NB4 (cell line): ENCODE results near the gene TMEM50B.
A peak's percentile ranks its signal among the peaks of the same experiment; 100 is the strongest.

Experiments used
- DNase-seq: peaks from one replicate; pipeline ENCODE4 v3.0.0; 2010; ENCODE audit warnings: low read depth
- H3K4me3 ChIP-seq: one replicate; pipeline ENCODE4 v1.5.1; 2011; ENCODE audit warnings: mild to moderate bottlenecking, low read depth, low read length, moderate library complexity
- CTCF ChIP-seq: IDR thresholded peaks from one replicate; pipeline ENCODE4 v1.5.1; 2012; ENCODE audit warnings: low read depth, low read length
- MAX ChIP-seq: IDR thresholded peaks from 2 replicates; pipeline ENCODE4 v1.6.1; 2011; ENCODE audit warnings: low read depth, low read length
- MYC ChIP-seq: IDR thresholded peaks from 2 replicates; pipeline ENCODE4 v1.6.1; 2011; ENCODE audit warnings: low read depth, low read length
- POLR2A ChIP-seq: IDR thresholded peaks from 2 replicates; pipeline ENCODE4 v1.6.1; 2011; ENCODE audit warnings: mild to moderate bottlenecking; ENCODE audit not compliant: insufficient read length; ENCODE audit errors: extremely low read depth

The TMEM50B gene

GRCh38 chr21:33481314-33481943, 1.7 kb upstream of the TMEM50B start:
- H3K4me3 ChIP-seq, result no peak overlapping the region
- DNase-seq, result no peak
- TF ChIP-seq MAX (no peak), CTCF (no peak), MYC (no peak), POLR2A (no peak)

GRCh38 chr21:33480481-33481103, 818 bp upstream of the TMEM50B start:
- TF ChIP-seq POLR2A (no peak), MYC (no peak), MAX (no peak), CTCF (no peak)
- peak overlapping the region; percentile 73 for H3K4me3 ChIP-seq
- no peak for DNase-seq

- peak; percentile 62 for DNase-seq
- TF ChIP-seq MYC, result no peak
- no peak for TF ChIP-seq CTCF
- TF ChIP-seq POLR2A, result no peak
- no peak for TF ChIP-seq MAX
- H3K4me3 ChIP-seq, result peak overlapping the region; percentile 80
Observed at GRCh38 chr21:33478935-33479678, 667 bp downstream of the TMEM50B start.

- peak overlapping the region; percentile 80 for H3K4me3 ChIP-seq
- TF ChIP-seq CTCF, result no peak
- no peak for TF ChIP-seq MYC
- TF ChIP-seq MAX, result no peak
- no peak for TF ChIP-seq POLR2A
- no peak for DNase-seq
Observed at GRCh38 chr21:33478182-33478581, 1.6 kb downstream of the TMEM50B start.

- H3K4me3 ChIP-seq, result no peak overlapping the region
- TF ChIP-seq POLR2A (no peak), MAX (no peak), MYC (no peak), CTCF (no peak)
- no peak for DNase-seq
Observed at GRCh38 chr21:33477066-33477465, 2.7 kb downstream of the TMEM50B start.
